ENCODE results near the gene NRCAM.

The NRCAM gene

DNA sequence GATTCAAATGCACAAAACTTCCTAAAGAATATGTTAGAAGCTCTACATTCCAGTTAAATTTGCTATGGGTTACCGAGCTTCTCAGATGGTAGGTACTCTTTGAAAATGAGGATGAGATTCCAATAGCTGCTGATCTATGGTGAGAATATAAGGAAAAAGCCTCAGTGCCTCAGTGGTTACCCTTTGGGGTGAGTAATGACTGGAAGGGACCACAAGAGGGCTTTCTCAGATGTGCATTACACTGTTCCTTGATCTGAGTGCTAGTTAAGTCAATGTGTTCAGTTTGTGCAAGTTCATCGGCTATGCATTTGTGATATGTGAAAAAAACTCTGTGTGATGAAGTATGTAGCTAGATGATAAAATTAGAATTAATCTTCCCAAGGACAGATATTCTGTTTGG is 3.5 kb downstream of the NRCAM start:
- peaks cover 83% of the 10 kb centered on the region for H3K79me2 ChIP-seq (ENCODE audit: low read length)
- H2AFZ ChIP-seq (ENCODE audit: low read depth, low read length) = no peak overlapping the region
- peak overlapping the region; percentile 92 for H3K9ac ChIP-seq (ENCODE audit: low read length)
- no peaks in the 10 kb centered on the region for H3K9me3 ChIP-seq (ENCODE audit: insufficient read depth, low read length)
- peak overlapping the region; percentile 96 for H3K4me2 ChIP-seq (ENCODE audit: low read length)
- peak overlapping the region; percentile 94 for H3K4me3 ChIP-seq (ENCODE audit: low read length)
- H3K4me1 ChIP-seq (ENCODE audit: low read length) = peaks cover 70% of the 10 kb centered on the region
- H4K20me1 ChIP-seq (ENCODE audit: insufficient read depth, low read length) = no peaks in the 10 kb centered on the region
- no peaks in the 10 kb centered on the region for H3K36me3 ChIP-seq (replicated peaks; ENCODE audit: low read depth, low read length)
- H3K27ac ChIP-seq (ENCODE audit: low read length) = peak overlapping the region; percentile 98
- no peak for TF ChIP-seq EZH2phosphoT487 (IDR thresholded peaks at IDR 0.05; ENCODE audit: low read depth)
- TF ChIP-seq, protein P1, sequence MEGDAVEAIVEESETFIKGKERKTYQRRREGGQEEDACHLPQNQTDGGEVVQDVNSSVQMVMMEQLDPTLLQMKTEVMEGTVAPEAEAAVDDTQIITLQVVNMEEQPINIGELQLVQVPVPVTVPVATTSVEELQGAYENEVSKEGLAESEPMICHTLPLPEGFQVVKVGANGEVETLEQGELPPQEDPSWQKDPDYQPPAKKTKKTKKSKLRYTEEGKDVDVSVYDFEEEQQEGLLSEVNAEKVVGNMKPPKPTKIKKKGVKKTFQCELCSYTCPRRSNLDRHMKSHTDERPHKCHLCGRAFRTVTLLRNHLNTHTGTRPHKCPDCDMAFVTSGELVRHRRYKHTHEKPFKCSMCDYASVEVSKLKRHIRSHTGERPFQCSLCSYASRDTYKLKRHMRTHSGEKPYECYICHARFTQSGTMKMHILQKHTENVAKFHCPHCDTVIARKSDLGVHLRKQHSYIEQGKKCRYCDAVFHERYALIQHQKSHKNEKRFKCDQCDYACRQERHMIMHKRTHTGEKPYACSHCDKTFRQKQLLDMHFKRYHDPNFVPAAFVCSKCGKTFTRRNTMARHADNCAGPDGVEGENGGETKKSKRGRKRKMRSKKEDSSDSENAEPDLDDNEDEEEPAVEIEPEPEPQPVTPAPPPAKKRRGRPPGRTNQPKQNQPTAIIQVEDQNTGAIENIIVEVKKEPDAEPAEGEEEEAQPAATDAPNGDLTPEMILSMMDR (IDR thresholded peaks at IDR 0.05; ENCODE audit: low read depth, low read length) = peak; percentile 75
- no peaks in the 10 kb centered on the region for H3K27me3 ChIP-seq (ENCODE audit: low read depth, low read length)

DNA sequence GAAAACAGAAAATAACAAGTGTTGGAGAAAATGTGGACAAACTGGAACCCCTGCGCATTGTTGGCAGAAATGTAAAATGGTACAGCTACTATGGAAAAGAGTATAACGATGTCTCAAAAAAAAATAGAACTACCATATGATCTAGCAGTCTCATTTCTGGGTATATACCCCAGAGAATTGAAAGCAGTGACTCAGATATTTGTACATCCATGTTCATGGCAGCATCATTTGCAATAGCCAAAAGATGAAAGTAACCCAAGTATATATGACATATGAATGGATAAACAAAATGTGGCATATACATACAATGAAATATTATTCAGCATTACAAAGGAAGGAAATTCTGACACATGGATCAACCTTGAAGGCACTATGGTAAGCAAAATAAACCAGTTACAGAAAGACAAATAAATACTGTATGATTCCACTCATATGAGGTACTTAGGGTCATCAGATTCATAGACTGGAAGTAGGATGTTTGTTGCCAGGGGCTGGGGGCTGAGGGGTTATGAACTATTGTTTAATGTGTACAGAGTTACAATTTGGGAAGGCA is 4.9 kb downstream of the NRCAM start:
- peak overlapping the region; percentile 94 for H3K4me3 ChIP-seq (ENCODE audit: low read length)
- peak overlapping the region; percentile 92 for H3K9ac ChIP-seq (ENCODE audit: low read length)
- H3K36me3 ChIP-seq (replicated peaks; ENCODE audit: low read depth, low read length) = no peaks in the 10 kb centered on the region
- no peaks in the 10 kb centered on the region for H4K20me1 ChIP-seq (ENCODE audit: insufficient read depth, low read length)
- H2AFZ ChIP-seq (ENCODE audit: low read depth, low read length) = no peak overlapping the region
- H3K4me2 ChIP-seq (ENCODE audit: low read length) = peak overlapping the region; percentile 96
- no peaks in the 10 kb centered on the region for H3K9me3 ChIP-seq (ENCODE audit: insufficient read depth, low read length)
- H3K27me3 ChIP-seq (ENCODE audit: low read depth, low read length) = no peaks in the 10 kb centered on the region
- H3K4me1 ChIP-seq (ENCODE audit: low read length) = peaks cover 76% of the 10 kb centered on the region
- TF ChIP-seq, protein P1 (IDR thresholded peaks at IDR 0.05; ENCODE audit: low read depth, low read length) = no peak
- no peak for TF ChIP-seq EZH2phosphoT487 (IDR thresholded peaks at IDR 0.05; ENCODE audit: low read depth)
- H3K79me2 ChIP-seq (ENCODE audit: low read length) = peaks cover 96% of the 10 kb centered on the region
- H3K27ac ChIP-seq (ENCODE audit: low read length) = peak overlapping the region; percentile 98

DNA sequence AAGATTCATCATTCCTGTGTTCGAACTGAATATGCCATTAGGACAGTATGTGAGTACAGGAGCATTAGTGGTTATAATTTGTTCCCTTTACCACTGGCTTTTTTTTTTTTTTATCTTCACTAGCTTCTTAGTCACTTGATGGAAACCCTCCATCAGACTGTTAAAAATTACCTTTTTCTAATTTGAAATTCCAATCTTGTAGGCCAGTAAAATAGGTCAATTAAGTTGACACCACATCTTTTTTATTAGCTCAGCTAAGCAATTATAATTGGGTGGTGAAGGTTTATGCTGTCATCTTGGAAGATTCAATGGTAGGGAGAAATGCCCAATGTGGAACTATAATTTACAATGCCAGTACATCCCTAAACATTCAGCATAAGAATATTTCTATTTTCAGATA is 6.1 kb downstream of the NRCAM start:
- no peaks in the 10 kb centered on the region for H3K27me3 ChIP-seq (ENCODE audit: low read depth, low read length)
- H3K4me3 ChIP-seq (ENCODE audit: low read length) = peak overlapping the region; percentile 94
- H3K9me3 ChIP-seq (ENCODE audit: insufficient read depth, low read length) = no peaks in the 10 kb centered on the region
- H2AFZ ChIP-seq (ENCODE audit: low read depth, low read length) = no peak overlapping the region
- H3K36me3 ChIP-seq (replicated peaks; ENCODE audit: low read depth, low read length) = no peaks in the 10 kb centered on the region
- TF ChIP-seq EZH2phosphoT487 (IDR thresholded peaks at IDR 0.05; ENCODE audit: low read depth) = no peak
- TF ChIP-seq, protein P1 (IDR thresholded peaks at IDR 0.05; ENCODE audit: low read depth, low read length) = no peak
- peak overlapping the region; percentile 92 for H3K9ac ChIP-seq (ENCODE audit: low read length)
- peaks cover 89% of the 10 kb centered on the region for H3K79me2 ChIP-seq (ENCODE audit: low read length)
- peaks cover 88% of the 10 kb centered on the region for H3K4me1 ChIP-seq (ENCODE audit: low read length)
- peak overlapping the region; percentile 96 for H3K4me2 ChIP-seq (ENCODE audit: low read length)
- H3K27ac ChIP-seq (ENCODE audit: low read length) = peak overlapping the region; percentile 98
- H4K20me1 ChIP-seq (ENCODE audit: insufficient read depth, low read length) = no peaks in the 10 kb centered on the region

DNA sequence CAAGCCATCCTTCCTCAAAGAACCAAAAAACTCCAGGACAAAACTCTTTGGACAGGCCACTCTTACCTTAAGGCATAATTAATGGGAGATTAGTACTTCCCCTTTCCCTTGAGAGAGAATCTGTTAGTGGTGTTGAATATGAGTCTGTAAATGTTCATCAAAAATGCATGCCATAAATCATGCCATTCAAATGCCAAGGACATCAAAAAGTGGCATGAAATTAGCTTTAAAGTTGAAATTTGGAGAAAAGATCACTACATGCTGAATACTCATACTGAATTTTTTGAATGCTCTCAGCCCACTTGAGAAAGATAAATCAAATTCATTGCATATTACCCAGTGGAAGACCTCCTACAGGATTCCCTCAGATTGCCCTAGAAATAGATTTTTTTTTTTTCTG is 6.7 kb downstream of the NRCAM start:
- Histone ChIP-seq H3K9me3 (ENCODE audit: insufficient read depth, low read length) (no peaks in the 10 kb centered on the region), H4K20me1 (ENCODE audit: insufficient read depth, low read length) (no peaks in the 10 kb centered on the region), H3K79me2 (ENCODE audit: low read length) (peaks cover 89% of the 10 kb centered on the region), H3K9ac (ENCODE audit: low read length) (peak overlapping the region; percentile 92), H3K27ac (ENCODE audit: low read length) (peak overlapping the region; percentile 98), H3K4me2 (ENCODE audit: low read length) (peak overlapping the region; percentile 96), H3K4me1 (ENCODE audit: low read length) (peaks cover 94% of the 10 kb centered on the region), H3K36me3 (replicated peaks; ENCODE audit: low read depth, low read length) (no peaks in the 10 kb centered on the region), H2AFZ (ENCODE audit: low read depth, low read length) (no peak overlapping the region), H3K27me3 (ENCODE audit: low read depth, low read length) (no peaks in the 10 kb centered on the region), H3K4me3 (ENCODE audit: low read length) (peak overlapping the region; percentile 72)
- TF ChIP-seq, protein P1 (IDR thresholded peaks at IDR 0.05; ENCODE audit: low read depth, low read length) = no peak
- no peak for TF ChIP-seq EZH2phosphoT487 (IDR thresholded peaks at IDR 0.05; ENCODE audit: low read depth)

Measured in OCI-LY3 (cell line).